Embryonic facial prominence (tissue), 1 donor: Measurements from ENCODE around the gene UTRN.

Source experiments
- DNase-seq: peaks from one replicate; pipeline ENCODE4 v3.0.0-alpha.2; 2016; ENCODE audit errors: extremely low spot score

Gene UTRN

DNA sequence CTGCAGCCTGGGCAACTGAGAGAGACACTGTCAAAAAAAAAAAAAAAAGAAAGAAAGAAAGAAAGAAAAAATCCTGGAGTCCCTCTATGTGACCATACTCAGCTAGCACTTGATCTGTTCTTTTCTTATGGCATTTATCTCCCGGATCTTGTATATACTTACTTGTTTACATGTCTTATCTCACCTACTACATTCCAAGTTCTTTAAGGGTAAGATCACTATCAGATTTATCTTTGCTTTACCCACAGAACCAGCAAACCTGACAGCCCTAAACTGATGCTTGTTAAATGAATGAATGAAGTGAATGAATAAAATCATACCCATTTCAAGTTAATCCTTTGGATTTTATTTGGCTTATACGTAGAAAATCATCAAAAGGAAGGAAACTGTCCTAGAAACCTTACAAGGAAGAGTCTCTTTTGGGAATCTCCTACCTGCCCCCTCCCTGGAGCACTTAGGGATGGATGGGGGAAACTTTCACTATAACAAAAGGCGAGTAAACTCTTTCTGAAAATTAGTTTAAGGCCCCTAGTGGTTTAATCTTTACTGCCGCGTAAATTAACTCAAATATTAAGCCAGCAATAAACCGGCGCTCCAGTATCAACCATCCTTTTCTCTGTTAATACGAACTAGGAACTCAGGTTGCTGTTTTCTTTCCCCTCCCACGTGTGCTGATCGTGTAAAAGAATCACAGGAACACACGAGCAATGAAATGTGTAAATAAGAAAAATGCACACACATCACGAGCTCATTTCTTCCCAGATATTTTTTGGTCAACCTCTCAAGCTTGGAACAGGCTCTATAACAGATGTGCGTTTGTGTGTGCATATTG, 1.3 kb upstream of the UTRN start:
- peak; percentile 49 for DNase-seq

DNA sequence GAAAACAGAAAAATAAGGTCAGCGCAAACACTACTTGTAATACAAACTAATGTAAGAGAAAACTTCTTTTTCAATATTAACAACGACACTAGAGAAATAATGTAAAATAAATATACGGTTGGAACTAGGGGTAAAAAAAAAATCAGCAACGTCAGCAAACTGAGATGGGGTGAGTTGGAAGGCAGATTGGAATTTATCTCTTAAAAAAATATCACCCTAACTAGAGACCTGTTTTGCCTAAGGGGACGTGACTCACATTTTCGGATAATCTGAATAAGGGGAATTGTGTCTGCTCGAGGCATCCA, 705 bp upstream of the UTRN start:
- DNase-seq: peak; percentile 10

DNA sequence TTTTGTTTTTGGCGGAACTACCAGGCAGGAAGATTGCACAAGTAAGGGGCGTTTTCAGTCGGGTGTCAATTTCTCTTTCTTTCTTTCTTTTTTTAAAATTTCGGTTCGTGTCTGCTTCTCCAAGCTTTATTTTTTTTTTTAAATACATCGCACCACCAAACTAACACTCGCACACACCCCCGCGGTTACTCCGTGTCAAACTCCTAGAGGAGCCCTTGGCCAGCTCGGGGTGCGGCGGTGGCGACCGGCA, 338 bp downstream of the UTRN start:
- no peak for DNase-seq

DNA sequence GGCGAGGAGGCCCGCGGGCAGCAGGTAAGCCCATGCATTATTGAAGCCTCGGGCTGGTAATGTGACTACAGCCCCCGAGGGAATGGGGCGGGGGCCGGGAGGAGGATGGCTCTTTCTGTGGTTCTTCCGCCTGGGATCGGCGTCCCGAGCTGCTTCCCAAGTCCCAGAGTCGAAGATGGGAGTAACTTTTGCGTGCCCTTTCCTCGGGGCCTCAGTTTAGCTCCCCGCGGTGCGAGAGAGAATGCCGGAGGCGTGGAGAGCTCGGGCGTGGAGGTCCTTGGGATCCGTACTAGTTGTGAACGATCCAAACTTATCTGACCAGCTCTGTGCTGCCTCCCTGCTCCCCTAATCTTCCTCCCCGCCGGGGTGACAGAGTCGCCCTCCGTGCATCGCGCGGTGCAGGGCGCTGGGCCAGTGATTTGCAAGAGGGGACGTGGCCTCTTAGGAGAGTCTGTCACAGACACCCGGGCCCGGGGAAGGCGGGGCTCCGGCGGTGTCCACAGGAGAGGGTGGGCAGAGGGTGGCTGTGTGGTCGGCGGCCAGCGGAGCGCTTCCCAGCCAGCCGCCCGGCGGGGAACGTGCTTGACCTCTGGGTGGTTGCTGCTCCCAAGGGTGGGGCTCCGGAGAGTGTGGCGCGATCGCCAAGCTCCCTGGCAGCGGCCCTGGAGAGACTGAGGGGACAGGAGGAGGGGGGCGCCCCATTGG, 815 bp downstream of the UTRN start:
- no peak for DNase-seq

DNA sequence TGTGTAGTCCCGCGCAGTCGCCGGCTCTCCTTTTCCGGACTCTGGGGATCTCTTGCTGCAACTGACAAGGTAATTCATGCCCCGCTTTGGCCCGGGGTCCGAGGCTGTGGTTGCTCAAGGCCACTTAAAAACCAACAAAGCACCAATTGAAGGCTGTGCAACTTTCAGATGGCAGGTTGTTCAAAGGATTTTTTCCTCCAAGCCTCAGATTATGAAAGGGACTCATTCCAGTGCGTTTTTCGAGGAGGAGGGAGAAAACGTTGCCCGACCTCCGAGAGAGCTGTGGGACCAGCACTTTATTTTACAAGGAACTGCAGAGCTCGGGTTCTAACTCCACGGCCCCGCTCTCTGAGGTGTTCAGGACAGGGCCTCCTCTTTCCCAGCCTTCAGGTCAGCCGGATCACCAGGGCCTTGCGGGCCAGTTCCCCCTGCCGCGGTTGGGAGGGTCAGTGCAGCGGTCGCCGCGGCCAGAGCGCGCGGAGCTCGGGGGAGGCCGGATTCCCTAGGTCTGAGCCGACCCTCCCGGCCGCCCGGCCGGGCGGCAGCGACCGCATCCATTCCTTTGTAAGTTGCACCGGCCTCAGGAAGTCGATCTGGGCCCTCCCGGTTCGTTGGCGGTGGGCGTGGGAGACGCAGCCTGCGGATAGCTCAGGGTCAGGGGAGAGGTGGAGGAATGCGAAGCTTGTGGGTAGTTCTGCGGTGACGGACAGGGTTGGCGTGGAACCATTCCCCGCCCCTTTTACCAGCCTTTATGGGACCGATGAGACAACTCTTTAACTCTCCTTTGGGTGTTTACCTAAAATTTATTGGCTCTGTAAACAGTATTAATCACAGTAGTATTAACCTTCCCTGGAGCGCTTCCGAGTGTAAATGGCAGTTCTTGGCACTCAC, 1.6 kb downstream of the UTRN start:
- DNase-seq: no peak

DNA sequence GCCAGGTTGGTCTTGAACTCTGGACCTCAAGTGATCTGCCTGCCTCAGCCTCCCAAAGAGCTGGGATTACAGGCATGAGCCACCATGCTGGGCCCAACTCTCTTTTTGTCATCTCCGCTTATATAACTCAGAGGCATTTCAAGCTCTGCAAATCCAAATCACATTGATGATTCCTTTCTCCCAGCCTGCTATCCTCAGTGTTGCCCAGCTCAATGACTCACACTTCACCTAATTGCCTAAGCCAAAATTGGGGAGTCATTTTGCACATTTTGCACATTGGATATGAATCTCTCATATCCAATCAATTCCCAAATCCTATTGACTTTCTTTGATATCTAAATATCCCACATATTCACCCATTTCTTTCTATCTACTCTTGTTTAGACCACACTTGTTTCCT, 3.9 kb downstream of the UTRN start:
- DNase-seq: no peak

DNA sequence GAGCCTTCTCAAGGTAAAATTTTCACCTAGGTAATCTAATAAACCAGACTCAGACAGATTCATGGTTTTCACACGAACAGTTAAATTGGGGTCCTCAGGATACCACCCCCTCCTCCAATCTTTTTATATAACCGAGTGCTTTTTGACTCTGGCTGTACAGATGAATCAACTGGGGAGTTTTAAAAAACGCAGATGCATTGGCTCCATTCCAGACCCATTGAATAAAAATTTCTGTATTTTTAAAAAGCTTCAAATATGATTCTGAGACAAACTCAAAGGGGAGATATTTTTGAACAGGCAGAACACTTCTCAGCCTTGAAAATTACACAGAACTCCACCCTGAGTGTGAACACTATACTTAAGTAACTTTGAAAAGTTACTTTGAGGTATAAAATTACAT, 7.2 kb downstream of the UTRN start:
- no peak for DNase-seq

DNA sequence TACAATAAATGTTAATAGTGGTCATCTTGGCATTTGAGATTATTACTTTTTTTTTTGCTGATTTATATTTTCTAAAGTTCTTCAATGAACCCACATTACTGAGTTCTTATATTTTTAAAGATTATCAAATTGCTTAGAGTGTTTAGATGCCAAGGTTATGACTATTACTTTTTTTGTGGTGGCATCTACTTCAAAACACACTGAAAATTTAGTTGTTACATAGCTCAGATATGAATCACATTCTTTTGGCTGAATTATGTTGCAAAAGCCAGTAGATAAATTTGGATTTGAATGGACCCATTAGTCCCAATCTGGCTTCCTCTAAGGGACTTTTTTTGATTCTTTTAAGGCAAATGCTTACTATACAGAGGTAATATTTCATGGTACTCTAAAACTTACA, 8.9 kb downstream of the UTRN start:
- DNase-seq: no peak

DNA sequence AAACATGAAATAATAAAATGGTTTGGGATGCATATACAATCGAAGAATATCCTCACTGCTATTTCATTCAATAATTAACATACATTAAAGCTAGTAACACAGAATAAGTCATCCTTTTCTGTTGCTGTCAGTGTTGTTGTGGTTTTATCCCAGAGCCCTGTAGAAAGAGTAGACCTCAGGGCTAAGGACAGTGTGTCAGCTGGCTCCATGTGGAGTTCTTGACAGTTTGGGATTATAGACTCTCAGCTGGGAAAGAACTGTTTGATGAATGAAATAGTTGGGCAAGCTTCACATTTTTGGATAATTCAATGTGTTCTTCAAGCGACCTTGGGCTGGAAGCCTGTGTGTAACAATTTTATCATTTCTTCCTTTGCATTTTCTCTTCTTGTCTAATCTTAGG, 10.1 kb downstream of the UTRN start:
- no peak for DNase-seq

DNA sequence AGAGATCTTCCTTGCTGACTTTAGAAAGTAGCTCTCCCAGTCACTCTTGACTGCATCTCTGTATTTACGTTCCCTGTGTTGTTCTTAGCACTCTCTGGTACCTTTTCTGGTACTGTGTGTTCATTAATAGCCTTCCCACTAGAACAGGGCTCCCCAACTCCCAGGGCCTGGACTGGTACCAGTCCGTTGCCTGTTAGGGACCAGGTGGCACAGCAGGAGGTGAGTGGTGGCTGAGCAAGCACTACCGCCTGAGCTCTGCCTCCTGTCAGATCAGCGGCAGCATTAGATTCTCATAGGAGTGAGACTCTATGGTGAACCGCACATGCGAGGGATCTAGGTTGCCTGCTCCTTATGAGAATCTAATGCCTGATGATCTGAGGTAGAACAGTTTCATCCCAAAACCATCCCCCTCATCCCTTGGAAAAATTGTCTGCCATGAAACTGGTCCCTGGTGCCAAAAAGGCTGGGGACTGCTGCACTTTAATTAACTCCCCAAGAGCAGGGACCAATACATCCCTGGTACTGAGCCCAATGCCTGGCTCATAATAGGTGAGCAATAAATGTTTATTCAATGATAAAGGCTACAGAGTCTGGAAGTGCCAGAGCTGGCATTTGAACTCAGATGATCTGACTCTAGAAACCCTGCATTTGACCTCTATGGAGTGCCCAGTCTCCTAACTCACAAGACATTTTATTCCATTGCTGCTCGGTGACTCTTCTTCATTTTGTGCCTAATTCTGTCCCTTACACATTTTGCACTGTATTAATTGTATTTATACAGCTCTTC, 11.0 kb downstream of the UTRN start:
- no peak for DNase-seq

DNA sequence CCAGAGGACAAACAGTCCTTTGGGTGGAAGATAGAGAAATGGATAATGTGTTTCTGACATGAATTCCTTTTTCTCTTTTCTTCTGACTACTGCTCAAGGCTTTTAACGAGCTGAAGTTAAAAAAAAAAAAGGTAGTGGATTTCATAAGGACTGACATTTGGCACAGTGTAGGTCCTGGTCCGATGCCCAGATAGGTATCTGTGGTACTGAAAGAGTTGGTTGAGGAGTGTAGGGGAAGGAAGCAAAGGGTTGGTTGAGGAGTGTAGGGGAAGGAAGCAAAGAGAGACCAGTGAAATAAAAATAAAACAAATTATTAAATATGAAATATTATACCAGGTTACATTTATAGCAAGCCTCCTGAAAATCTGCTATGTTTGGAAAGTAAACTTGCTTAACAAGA, 11.8 kb downstream of the UTRN start:
- no peak for DNase-seq

DNA sequence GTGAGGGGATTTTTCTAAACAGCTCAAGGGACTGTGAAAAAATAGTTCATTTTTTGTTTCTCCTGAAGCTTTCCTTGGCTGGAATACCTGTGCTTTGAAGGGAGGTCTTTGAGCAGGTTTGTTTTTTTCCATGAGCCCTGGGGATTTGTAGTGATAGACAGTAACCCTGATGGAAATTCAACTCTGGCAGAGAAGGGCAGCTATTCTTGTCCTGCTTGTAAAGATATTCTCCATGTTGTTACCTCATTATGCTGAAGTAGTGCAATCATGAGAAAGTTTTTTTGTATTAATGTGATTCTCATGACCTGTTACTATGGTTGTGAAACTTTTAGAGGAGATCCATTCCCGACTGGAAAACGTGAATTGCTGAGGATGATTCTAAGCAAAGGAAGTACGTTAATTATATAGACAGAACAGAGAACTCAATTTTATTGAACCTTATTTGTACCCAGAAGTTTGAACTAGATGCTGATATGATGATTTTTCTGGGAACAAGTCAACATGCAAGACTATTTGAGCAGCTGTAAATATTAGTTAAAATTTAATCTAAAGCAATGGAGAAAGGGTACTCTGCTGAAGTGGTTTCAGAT, 12.5 kb downstream of the UTRN start:
- DNase-seq: no peak

DNA sequence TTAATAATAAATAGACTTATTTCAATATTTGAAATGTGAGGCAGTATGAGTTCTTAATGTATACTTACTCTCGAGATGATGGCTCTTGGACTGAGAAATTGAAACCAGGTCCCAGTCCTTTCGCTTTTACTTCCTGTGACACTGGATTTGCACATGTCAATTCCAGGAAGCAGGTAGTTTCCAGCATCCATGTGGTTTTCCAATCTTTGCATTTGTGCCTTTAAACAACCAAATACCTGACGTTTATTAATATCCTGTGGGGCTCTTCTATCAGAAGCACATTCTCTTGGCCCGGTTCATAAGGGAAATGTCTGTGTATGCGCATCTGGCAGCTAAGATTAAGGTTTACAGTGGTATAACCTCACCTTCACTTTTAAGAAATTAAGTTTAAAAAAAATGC, 13.1 kb downstream of the UTRN start:
- no peak for DNase-seq

DNA sequence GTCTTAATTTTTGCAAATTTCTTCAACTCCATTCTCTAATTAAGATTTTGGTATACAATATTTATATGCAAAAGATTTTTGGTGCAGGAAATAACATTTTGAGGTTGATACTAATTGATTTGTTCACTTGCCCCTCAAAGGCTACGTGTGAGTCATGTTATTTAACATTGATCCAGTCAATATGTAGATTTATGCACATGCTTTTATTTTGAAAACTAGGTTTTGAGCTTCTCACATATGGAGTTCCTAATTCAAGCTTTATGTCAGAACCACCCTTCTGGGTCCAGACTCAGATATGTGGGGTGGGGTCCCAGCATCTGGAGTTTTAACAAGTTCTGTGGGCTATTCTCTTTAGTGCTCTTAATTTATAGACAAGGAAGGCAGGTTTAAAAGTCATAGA, 13.8 kb downstream of the UTRN start:
- DNase-seq: no peak

DNA sequence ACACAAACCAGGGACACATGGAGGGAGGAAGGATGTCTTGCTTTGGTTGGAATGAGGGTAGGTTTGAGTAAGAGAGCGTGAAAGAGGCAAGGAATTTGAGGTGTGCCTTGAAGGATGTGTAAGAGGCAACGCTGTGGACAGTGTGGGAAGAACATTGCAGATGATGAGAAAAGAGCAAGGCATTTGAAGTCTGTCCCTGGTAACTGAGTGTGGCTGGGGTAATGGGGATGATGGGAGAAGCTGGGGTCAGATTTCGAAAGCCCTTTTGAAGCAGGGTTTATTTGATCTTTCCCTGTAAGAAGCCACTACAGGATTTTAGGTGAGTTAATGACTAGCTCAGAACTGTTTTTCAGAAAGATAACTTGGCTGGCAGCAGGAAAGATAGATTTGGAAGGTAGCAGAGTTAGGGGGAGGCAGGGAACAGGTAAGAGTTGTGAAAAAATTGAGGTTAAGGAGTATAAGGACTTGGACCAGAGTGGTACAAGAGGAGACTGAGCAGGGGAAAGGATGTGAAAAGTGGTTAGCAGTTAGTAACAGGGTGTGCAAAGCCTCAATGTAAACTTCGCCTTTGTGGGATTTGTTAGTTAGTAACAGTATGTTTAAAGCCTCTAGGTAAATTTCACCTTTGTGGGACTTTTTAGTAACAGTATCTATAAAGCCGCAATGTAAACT, 17.7 kb downstream of the UTRN start:
- DNase-seq: no peak

DNA sequence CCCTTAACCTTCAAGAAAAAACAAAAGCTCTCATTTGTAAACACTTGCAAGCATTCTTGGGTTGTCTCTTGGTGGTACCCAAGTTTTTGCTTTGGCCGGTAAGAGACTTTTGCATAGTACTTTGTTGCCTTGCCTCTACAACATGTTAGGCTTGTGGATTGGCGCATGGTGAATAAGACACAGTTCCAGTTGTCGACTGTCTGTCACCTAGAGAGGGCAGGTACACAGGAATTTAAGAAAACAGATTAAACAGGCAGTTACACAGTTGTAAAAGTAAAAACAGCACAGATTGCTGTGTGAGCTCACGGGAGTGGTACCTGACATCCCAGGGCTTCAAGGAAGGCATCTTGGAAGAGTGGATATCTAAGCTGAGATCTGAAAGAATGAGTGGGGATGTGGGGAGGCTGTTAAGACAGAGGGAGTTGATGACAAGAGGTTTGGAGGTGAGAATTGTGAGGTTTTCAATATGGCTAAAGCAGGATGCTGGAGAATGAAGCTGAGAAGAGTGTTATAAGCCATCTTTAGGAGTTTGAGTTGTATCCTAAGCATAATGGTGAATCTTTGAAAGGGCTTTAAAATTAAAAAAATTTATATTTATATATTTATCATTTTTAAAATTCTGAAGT, 19.2 kb downstream of the UTRN start:
- DNase-seq: no peak

DNA sequence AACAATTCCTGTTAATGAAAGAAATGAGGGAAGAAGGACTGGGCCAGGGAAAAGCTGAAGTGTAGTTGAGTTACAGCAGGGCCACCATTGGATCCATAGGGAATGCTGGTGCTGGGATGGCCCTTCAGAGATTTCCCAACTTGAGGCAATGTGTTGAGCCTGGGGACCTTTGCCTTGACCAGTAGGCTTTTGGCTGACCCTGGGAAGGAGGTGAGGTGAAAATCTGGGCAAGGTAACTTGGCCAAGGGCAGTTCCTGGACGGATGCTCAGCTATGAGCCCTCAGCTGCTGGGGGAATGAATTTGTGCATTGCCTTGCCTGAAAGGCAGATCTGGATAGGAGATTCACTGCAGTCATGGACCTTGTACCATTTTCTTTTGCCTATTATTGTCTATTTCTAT, 20.4 kb downstream of the UTRN start:
- DNase-seq: no peak

DNA sequence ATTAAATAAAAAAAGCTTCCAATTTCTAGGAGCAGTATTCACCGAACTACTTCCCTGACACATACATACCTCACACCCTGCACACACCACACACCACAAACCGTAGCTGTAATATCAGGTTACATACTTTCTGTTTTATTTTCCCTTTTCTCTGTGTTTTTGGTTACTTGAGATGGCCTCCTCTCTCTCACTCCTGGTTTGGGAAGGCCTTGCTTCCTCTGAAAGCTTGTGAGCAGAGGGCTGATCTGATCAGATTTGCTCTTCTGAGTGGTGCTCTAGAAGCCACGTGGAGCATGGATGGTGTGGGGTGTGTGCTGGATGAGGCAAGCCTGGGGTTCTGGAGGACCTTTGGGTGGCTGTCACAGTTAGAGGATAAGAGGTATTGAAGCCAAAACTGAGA, 20.9 kb downstream of the UTRN start:
- DNase-seq: no peak

DNA sequence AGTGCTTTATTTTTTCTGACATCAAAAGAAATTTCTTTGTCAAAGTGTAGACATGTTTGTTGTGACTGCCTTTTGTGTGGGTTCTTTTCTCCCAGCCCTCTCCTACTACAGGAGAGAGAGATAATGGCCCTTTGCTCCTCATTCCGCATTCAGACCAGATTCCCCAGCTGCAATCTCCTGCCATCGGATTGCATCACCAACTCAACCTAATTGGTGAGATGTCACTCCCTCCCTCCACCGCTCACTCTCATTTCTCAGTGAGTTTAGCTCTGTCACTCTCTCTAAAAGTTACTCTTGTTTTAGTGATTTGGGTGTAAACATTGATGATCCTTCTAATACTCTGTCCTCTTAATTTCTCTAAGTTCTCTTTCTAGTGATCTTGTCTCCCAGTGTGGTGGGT, 22.7 kb downstream of the UTRN start:
- no peak for DNase-seq

DNA sequence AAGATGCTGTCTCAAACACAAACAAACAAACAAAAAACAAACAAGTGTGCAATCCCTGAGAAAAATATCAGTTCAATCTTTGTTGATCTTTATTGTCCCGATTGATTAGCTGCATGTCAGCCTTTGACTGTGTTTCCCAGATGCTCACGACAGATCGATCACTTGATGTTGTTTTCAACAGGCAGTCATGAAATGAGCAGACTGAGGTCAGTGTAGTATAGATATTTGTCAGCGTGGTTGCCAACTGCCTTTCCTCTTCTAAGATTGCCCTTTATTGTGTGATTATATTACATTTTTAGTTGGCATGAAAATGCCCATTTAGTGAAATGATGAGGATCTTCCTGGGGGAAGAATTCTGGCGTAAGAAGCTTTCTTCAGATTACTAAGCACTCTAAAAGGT, 25.6 kb downstream of the UTRN start:
- no peak for DNase-seq

DNA sequence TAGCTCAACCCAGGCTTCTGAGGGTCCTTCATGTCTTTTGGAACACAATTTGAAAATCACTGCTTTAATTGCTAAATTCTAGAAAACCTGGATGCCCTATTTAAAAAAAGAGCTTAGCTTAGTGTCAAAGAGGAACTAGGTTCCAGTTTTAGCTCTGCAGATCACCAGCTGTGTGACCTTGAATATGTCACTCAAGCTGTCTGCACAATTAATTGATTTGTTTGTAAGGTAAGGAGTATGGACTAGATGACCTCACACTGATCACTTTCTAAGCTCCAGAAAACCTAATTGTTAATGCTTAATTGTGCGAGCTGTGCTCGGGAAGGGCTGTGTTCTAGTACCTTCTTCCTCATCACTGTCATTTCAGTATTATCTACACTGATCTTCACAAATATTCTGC, 26.2 kb downstream of the UTRN start:
- DNase-seq: no peak
